ENCODE results near the gene ATF6. TPM values are rescaled to one million over a fixed set of nuclear protein-coding genes. Genes with fewer than 3 reads are reported as not detected.

Gene ATF6
- total RNA-seq, 2 experiments from 2014 or later: 22.9 to 28.0 TPM

- no peaks in the 10 kb centered on the region for H3K9me3 Mint-ChIP-seq
- POLR2A ChIA-PET: no interaction called here
- CTCF ChIA-PET: interaction anchor here (0.7 kb wide), 1 partner anchor 204 kb away, joined by 3 read pairs; no protein-coding TSS in a partner anchor
- H3K36me3 Mint-ChIP-seq (ENCODE audit: low read depth): peaks cover 34% of the 10 kb centered on the region
- H3K4me1 Mint-ChIP-seq: no peaks in the 10 kb centered on the region
- DNase-seq: no peak
- no peak overlapping the region for H3K27ac Mint-ChIP-seq
- H3K27me3 Mint-ChIP-seq: no peaks in the 10 kb centered on the region
- no peak overlapping the region for H3K4me3 Mint-ChIP-seq
Observed at GRCh38 chr1:161864577-161864976, 98.5 kb downstream of the ATF6 start.

GRCh38 chr1:161866241-161866640 is 100.1 kb downstream of the ATF6 start:
- no peaks in the 10 kb centered on the region for H3K27me3 Mint-ChIP-seq
- DNase-seq: no peak
- CTCF ChIA-PET: interaction anchor here (1.0 kb wide), 1 partner anchor 13 kb away, joined by 3 read pairs; no protein-coding TSS in a partner anchor
- no peaks in the 10 kb centered on the region for H3K9me3 Mint-ChIP-seq
- H3K4me3 Mint-ChIP-seq: no peak overlapping the region
- no peaks in the 10 kb centered on the region for H3K4me1 Mint-ChIP-seq
- no peak overlapping the region for H3K27ac Mint-ChIP-seq
- H3K36me3 Mint-ChIP-seq (ENCODE audit: low read depth): peaks cover 33% of the 10 kb centered on the region
- POLR2A ChIA-PET: no interaction called here

- no peak for DNase-seq
- ChIA-PET CTCF (interaction anchor here (1.0 to 1.2 kb wide), 2 partner anchors 9 to 15 kb away, joined by 3 read pairs; no protein-coding TSS in a partner anchor), POLR2A (interaction anchor here (0.7 kb wide), 1 partner anchor 514 kb away, joined by 3 read pairs; no protein-coding TSS in a partner anchor)
- Mint-ChIP-seq H3K36me3 (ENCODE audit: low read depth) (peaks cover 29% of the 10 kb centered on the region), H3K9me3 (no peaks in the 10 kb centered on the region), H3K4me1 (no peaks in the 10 kb centered on the region), H3K27me3 (no peaks in the 10 kb centered on the region), H3K27ac (no peak overlapping the region), H3K4me3 (no peak overlapping the region)
Observed at GRCh38 chr1:161868832-161869231, 102.7 kb downstream of the ATF6 start.

- Mint-ChIP-seq H3K4me1 (no peaks in the 10 kb centered on the region), H3K27me3 (no peaks in the 10 kb centered on the region), H3K4me3 (no peak overlapping the region), H3K9me3 (no peaks in the 10 kb centered on the region), H3K36me3 (ENCODE audit: low read depth) (peaks cover 29% of the 10 kb centered on the region), H3K27ac (no peak overlapping the region)
- no peak for DNase-seq
- CTCF ChIA-PET: interaction anchor here (0.6 kb wide), 1 partner anchor 309 kb away, joined by 3 read pairs; no protein-coding TSS in a partner anchor
- POLR2A ChIA-PET: no interaction called here
Observed at GRCh38 chr1:161869291-161869690, 103.2 kb downstream of the ATF6 start.

GRCh38 chr1:161872506-161872905 is 106.4 kb downstream of the ATF6 start:
- H3K27ac Mint-ChIP-seq: no peak overlapping the region
- no peaks in the 10 kb centered on the region for H3K9me3 Mint-ChIP-seq
- peaks cover 24% of the 10 kb centered on the region for H3K36me3 Mint-ChIP-seq (ENCODE audit: low read depth)
- POLR2A ChIA-PET: no interaction called here
- no peaks in the 10 kb centered on the region for H3K27me3 Mint-ChIP-seq
- H3K4me3 Mint-ChIP-seq: no peak overlapping the region
- CTCF ChIA-PET: no interaction called here
- no peaks in the 10 kb centered on the region for H3K4me1 Mint-ChIP-seq
- no peak for DNase-seq

- POLR2A ChIA-PET: no interaction called here
- Mint-ChIP-seq H3K27me3 (no peaks in the 10 kb centered on the region), H3K4me1 (no peaks in the 10 kb centered on the region), H3K27ac (no peak overlapping the region), H3K36me3 (ENCODE audit: low read depth) (peaks cover 5% of the 10 kb centered on the region), H3K9me3 (no peaks in the 10 kb centered on the region), H3K4me3 (no peak overlapping the region)
- CTCF ChIA-PET: interaction anchor here (0.7 kb wide), 1 partner anchor 13 kb away, joined by 3 read pairs; no protein-coding TSS in a partner anchor
- no peak for DNase-seq
Observed at GRCh38 chr1:161879261-161879660, 113.1 kb downstream of the ATF6 start.

GRCh38 chr1:161884475-161884874 is 118.4 kb downstream of the ATF6 start:
- CTCF ChIA-PET: no interaction called here
- Mint-ChIP-seq H3K4me3 (no peak overlapping the region), H3K27me3 (no peaks in the 10 kb centered on the region), H3K9me3 (no peaks in the 10 kb centered on the region), H3K27ac (no peak overlapping the region), H3K4me1 (no peaks in the 10 kb centered on the region), H3K36me3 (ENCODE audit: low read depth) (peaks cover 16% of the 10 kb centered on the region)
- DNase-seq: no peak
- POLR2A ChIA-PET: no interaction called here

- Mint-ChIP-seq H3K27me3 (no peaks in the 10 kb centered on the region), H3K4me3 (no peak overlapping the region), H3K36me3 (ENCODE audit: low read depth) (peaks cover 21% of the 10 kb centered on the region), H3K9me3 (peaks cover 1% of the 10 kb centered on the region), H3K4me1 (peaks cover 2% of the 10 kb centered on the region), H3K27ac (no peak overlapping the region)
- ChIA-PET CTCF (no interaction called here), POLR2A (no interaction called here)
- no peak for DNase-seq
Observed at GRCh38 chr1:161885003-161885402, 118.9 kb downstream of the ATF6 start.

GRCh38 chr1:161885759-161886158 is 119.6 kb downstream of the ATF6 start:
- no peaks in the 10 kb centered on the region for H3K27me3 Mint-ChIP-seq
- H3K27ac Mint-ChIP-seq: no peak overlapping the region
- peaks cover 27% of the 10 kb centered on the region for H3K36me3 Mint-ChIP-seq (ENCODE audit: low read depth)
- ChIA-PET POLR2A (no interaction called here), CTCF (no interaction called here)
- no peak overlapping the region for H3K4me3 Mint-ChIP-seq
- no peak for DNase-seq
- H3K9me3 Mint-ChIP-seq: peaks cover 2% of the 10 kb centered on the region
- H3K4me1 Mint-ChIP-seq: peaks cover 3% of the 10 kb centered on the region

- ChIA-PET POLR2A (interaction anchor here (0.7 kb wide), 1 partner anchor 355 kb away, joined by 5 read pairs; no protein-coding TSS in a partner anchor), CTCF (no interaction called here)
Observed at GRCh38 chr1:161886589-161886988, 120.5 kb downstream of the ATF6 start.

GRCh38 chr1:161887730-161888287 is 121.7 kb downstream of the ATF6 start:
- peaks cover 3% of the 10 kb centered on the region for H3K4me1 Mint-ChIP-seq
- no peak overlapping the region for H3K27ac Mint-ChIP-seq
- H3K4me3 Mint-ChIP-seq: no peak overlapping the region
- ChIA-PET POLR2A (no interaction called here), CTCF (interaction anchor here (1.0 kb wide), 1 partner anchor 10 kb away, joined by 4 read pairs; no protein-coding TSS in a partner anchor)
- no peaks in the 10 kb centered on the region for H3K27me3 Mint-ChIP-seq
- no peak for DNase-seq
- H3K36me3 Mint-ChIP-seq (ENCODE audit: low read depth): peaks cover 37% of the 10 kb centered on the region
- H3K9me3 Mint-ChIP-seq: peaks cover 2% of the 10 kb centered on the region

More at GRCh38 chr1:161886589-161886988, 120.5 kb downstream of the ATF6 start:
- peaks cover 3% of the 10 kb centered on the region for H3K4me1 Mint-ChIP-seq
- peaks cover 2% of the 10 kb centered on the region for H3K9me3 Mint-ChIP-seq
- H3K4me3 Mint-ChIP-seq: no peak overlapping the region
- H3K36me3 Mint-ChIP-seq (ENCODE audit: low read depth): peaks cover 34% of the 10 kb centered on the region
- H3K27ac Mint-ChIP-seq: no peak overlapping the region
- H3K27me3 Mint-ChIP-seq: no peaks in the 10 kb centered on the region
- DNase-seq: no peak

GRCh38 chr1:161890574-161890973 is 124.5 kb downstream of the ATF6 start:
- H3K27me3 Mint-ChIP-seq: no peaks in the 10 kb centered on the region
- no peak overlapping the region for H3K4me3 Mint-ChIP-seq
- peaks cover 38% of the 10 kb centered on the region for H3K36me3 Mint-ChIP-seq (ENCODE audit: low read depth)
- peaks cover 3% of the 10 kb centered on the region for H3K4me1 Mint-ChIP-seq
- ChIA-PET CTCF (interaction anchor here (0.8 kb wide), 1 partner anchor 13 kb away, joined by 3 read pairs; no protein-coding TSS in a partner anchor), POLR2A (no interaction called here)
- DNase-seq: no peak
- peaks cover 2% of the 10 kb centered on the region for H3K9me3 Mint-ChIP-seq
- H3K27ac Mint-ChIP-seq: no peak overlapping the region

- H3K27ac Mint-ChIP-seq: no peak overlapping the region
- no peaks in the 10 kb centered on the region for H3K9me3 Mint-ChIP-seq
- no peak for DNase-seq
- no peaks in the 10 kb centered on the region for H3K4me1 Mint-ChIP-seq
- no peaks in the 10 kb centered on the region for H3K36me3 Mint-ChIP-seq (ENCODE audit: low read depth)
- no peak overlapping the region for H3K4me3 Mint-ChIP-seq
- no peaks in the 10 kb centered on the region for H3K27me3 Mint-ChIP-seq
- ChIA-PET CTCF (no interaction called here), POLR2A (no interaction called here)
Observed at GRCh38 chr1:161899091-161899490, 133.0 kb downstream of the ATF6 start.

GRCh38 chr1:161900160-161900559 is 134.0 kb downstream of the ATF6 start:
- Mint-ChIP-seq H3K27ac (no peak overlapping the region), H3K4me1 (no peaks in the 10 kb centered on the region), H3K9me3 (no peaks in the 10 kb centered on the region), H3K27me3 (no peaks in the 10 kb centered on the region), H3K36me3 (ENCODE audit: low read depth) (no peaks in the 10 kb centered on the region), H3K4me3 (no peak overlapping the region)
- ChIA-PET CTCF (no interaction called here), POLR2A (no interaction called here)
- DNase-seq: no peak

Measured in activated CD4-positive, alpha-beta T cell treated with anti-CD3 and anti-CD28 coated beads, Interleukin-2, amount 10 ng/mL, durations not matched to agents 7 days and 5 days (primary cell).